Stromal cell of bone marrow (primary cell): Measurements from ENCODE around the gene SLC6A8.
"Not testable (repeated sequence)": the region's sequence is repeated elsewhere in the genome, so short reads cannot be mapped to it uniquely, and the experiment has no call there.

Experiments
- DNase-seq: peaks from one replicate; pipeline ENCODE4 v3.0.0-alpha.2; 2012; ENCODE audit warnings: low read depth

Gene SLC6A8

DNA sequence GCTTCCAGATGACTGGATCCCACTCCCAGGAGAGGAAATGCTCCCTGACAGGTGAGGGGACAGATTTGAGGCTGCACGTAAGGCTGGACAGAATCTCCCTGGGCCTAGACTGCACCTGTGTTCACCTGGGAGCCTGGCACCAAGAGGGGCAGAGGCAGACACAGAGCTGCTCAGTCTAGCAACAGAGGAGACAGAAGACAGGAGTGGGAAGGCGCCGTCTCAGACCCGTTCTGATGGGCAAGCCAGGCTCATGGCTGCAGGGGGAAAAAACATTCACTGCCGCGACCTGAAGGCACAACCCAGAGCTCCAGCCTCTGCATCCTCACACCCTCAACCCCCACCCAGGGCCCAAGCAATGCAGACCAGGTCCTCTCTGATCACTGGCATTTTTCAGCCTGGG is 19.7 kb downstream of the SLC6A8 start:
- no peak for DNase-seq

- peak; percentile 43 for DNase-seq
Measured at GRCh38 chrX:153708415-153708814, 20.7 kb downstream of the SLC6A8 start.

DNA sequence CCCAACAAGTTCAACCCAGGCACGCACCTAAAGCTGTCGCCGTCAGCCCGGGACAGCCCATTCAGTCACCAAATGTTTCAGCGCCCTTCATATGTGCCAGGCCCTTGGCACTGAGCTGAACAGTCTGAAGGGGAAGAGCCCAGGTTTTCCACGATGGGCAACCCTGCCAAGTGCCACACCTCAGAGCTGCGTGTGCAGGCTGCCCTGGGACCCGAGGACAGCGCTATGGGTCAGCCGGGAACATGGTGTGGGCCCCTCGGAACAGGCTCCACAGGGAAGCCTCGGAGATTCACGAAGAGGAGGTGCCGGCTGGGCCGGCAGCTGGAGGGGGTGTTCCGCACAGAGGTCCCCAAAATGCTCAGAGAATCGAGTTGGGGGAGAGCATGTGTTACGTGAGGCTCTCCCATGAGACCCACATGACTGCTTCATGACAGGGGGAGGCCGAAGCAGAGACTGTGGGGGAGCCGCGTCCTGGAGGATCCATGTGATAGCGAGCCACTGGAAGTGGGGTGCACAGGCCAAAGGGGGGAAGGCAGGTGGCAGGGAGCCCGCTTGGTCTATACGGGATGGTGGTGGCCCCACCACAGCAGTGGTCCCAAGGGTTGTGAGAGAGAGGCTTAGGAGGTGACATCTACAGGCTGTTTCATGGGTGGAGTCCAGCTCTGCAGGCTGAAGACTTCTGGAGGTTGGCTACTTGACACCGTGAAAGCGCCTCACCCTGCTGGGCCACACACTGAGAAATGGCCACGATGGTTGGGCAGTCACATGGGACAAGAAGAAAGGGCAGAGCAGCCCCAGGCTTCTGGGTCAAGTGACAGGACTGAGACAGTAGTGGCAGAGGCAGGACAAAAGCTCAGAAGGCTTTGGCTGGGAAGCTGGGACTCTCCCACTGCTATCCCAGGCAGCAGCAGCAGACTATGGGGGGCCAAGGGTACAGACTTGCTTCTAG is 22.3 kb downstream of the SLC6A8 start:
- DNase-seq = no peak

GRCh38 chrX:153714256-153714655 is 26.5 kb downstream of the SLC6A8 start:
- no peak for DNase-seq

GRCh38 chrX:153717445-153717844 is 29.7 kb downstream of the SLC6A8 start:
- no peak for DNase-seq

DNA sequence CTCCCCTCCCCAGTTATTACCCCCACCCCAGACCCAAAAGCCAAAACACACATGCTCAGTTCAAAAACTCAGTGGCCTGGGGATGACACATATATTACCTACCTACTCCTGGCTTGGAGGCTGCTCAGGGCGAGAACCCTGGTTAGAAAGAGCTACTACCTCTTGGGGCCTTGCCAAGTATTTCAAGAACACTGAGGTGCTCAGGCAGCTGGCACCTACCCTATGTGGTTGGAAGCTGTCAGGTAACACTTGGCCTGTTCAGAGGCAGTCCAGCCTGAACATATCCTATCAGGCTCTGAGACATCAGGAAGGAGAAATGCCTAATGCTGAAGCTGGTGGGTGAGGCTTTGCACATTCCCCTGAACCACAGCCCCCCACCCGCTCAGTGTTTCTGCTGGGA is 31.5 kb downstream of the SLC6A8 start:
- DNase-seq = no peak

DNA sequence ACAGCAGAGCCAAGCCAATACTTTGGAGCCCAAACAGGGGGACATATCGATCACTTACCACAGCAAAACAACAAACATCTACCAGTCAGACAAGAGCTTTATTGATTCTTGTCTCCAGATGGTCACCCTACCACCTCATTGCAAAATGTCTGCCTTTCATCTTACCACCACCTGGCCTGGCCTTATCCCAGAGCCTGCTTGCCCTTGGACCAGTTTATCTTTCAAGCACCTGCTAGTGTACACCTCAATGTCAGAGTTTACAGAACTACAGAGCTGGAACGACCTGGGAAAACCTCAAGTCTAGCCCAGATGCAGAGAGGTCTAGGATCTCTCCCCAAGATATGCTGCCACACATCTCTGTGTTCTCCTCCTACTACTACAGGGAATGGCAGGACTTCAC is 32.0 kb downstream of the SLC6A8 start:
- DNase-seq = no peak

GRCh38 chrX:153722704-153723350 is 35.1 kb downstream of the SLC6A8 start:
- DNase-seq = no peak

GRCh38 chrX:153723351-153724251 is 35.9 kb downstream of the SLC6A8 start:
- no peak for DNase-seq

DNA sequence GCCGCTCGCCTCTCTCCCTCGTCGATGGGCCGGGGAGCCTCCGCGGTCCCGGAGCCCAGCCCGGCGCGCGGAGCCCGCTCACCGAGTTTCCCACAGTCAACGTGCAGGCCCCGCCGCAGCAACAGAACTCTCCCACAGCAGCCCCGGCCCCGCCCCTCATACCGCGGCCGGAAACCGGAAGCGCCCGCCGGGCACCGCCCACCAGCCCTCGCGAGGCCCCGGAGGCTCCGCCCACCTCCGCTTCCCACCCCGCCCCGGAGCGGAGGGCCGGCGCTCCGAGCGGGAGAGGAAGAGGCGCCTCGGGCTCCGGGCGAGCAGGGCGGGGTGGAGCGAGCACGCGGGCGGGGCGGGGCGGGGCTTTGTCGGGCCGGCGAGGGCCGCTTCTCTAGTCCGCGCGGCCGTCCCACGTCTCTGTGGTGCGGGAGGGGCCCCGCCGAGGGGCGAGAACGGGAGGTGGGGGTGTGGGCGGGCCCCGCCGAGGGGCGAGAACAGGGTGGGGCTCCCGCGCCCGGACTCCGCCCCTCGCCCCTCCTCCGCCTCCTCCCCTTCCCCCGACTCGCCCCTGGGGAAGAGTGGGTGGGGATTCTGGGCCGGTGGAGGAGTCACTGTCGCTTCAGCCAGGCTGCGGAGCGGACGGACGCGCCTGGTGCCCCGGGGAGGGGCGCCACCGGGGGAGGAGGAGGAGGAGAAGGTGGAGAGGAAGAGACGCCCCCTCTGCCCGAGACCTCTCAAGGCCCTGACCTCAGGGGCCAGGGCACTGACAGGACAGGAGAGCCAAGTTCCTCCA is 36.7 kb downstream of the SLC6A8 start, which contains the start of the genes ABCD1 and BCAP31:
ABCD1 (plus strand) TSS at position 605 of the 787 bp plus-strand sequence. CDS start 411 bp downstream, outside the sequence.
BCAP31 (minus strand) TSS at position 136 of the 787 bp plus-strand sequence. CDS start 1,143 bp downstream, outside the sequence.
- peak; percentile 67 for DNase-seq

- DNase-seq = no peak
Measured at GRCh38 chrX:153725039-153725831, 37.5 kb downstream of the SLC6A8 start.

DNA sequence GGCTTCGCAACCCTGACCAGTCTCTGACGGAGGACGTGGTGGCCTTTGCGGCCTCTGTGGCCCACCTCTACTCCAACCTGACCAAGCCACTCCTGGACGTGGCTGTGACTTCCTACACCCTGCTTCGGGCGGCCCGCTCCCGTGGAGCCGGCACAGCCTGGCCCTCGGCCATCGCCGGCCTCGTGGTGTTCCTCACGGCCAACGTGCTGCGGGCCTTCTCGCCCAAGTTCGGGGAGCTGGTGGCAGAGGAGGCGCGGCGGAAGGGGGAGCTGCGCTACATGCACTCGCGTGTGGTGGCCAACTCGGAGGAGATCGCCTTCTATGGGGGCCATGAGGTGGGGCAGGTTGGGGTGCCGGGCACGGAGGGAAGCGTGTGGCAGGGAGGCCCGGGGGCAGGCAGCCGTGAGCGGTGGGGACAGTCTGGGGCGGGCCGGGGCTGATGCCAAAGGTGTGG is 38.1 kb downstream of the SLC6A8 start:
- DNase-seq = no peak

DNA sequence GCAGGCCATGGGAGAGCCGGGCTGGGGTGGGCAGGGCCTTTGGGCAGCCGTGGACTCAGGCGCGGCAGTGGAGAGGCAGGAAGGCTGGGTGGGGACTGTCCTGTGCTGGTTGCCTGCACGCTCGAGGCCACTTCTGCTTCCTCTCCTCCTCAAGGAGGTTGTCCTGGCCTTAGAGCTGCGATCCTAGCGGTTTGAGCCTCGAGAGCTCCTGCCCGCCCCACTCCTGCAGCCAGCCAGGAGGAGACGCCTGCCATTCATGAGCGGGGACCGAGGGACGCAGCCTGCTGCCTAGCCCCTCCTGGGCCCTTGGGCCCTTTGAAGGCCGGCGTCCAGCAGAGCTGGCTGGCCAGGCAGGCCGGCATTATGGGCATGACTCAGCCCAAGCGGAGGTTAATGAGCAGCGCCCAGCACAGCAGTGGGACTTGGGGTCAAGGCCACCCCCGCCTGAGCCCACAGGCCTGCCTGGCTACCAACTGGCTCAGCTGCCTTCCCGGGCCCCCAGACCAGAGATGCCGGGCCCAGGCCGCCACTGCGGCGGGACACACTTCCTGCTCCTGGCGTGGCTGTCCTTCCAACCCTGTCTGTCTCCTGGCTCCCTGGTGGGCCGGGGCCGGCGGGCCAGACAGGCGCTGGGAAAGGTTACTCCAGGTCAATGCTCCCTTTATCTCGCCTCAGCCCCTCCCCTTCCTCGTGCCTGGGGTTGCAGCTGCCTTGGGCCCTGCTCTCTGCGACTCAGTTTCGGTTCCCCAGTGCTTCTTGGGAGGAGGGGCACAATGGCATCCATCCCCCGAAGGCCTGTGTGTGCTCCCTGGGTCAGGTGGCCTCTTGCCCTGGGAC is 38.8 kb downstream of the SLC6A8 start:
- no peak for DNase-seq

GRCh38 chrX:153727123-153727931 is 39.6 kb downstream of the SLC6A8 start:
- no peak for DNase-seq

DNA sequence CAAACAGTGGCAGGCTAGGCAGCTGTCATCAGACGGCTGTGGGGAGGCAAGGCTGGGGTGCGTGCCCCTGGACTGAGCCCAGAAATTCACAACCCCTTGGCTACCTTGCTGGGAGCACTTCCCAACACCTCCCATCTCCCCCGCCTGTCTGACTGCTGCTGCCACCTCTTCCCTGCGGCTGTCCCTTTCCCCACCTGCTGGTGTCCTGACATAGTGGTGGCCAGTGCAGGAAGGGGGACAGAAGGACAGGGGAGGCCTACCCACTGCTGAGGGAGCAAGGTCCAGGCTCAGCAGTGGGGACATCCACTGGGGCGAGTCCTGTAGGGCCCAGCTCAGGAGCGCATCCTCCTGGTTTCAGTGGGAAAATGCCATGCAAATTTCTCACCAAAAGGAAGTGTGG is 40.4 kb downstream of the SLC6A8 start:
- DNase-seq = no peak

- no peak for DNase-seq
Measured at GRCh38 chrX:153728951-153729631, 41.4 kb downstream of the SLC6A8 start.

GRCh38 chrX:153730115-153730514 is 42.4 kb downstream of the SLC6A8 start:
- not testable (repeated sequence) for DNase-seq
